Heart left ventricle (tissue), 16 donors: ENCODE data around the gene ZBTB12. TPM values are rescaled to one million over a fixed set of nuclear protein-coding genes. Genes with fewer than 3 reads are reported as not detected.

ENCODE experiments used
- ATAC-seq, 4 donors: fragments of 200-7000 bp; cut with Tn5 transposase; one replicate each; pipeline ENCODE4 v1.9.1; 2020 to 2022; ENCODE audit warnings: moderate library complexity in 4 of 4, mild to moderate bottlenecking in 3 of 4, moderate number of reproducible peaks in 1 of 4
- DNase-seq, 5 donors: peaks; one replicate each; pipeline ENCODE4 v3.0.0-alpha.2; 2020
- H3K27ac ChIP-seq, 12 donors: fragments of 200-600 bp; sonication (generic) in 4 of 12; one replicate each; pipeline versions ENCODE4 v1.5.0 to v1.8.0; 2016 to 2022; ENCODE audit warnings: mild to moderate bottlenecking in 2 of 12
- H3K27me3 ChIP-seq, 9 donors: fragments of 200-600 bp; sonication (generic) in 2 of 9; one replicate each; pipeline versions ENCODE4 v1.5.1 to v1.8.0; 2016 to 2022; ENCODE audit warnings: mild to moderate bottlenecking in 3 of 9
- H3K36me3 ChIP-seq, 9 donors: fragments of 200-600 bp; sonication (generic) in 2 of 9; one replicate each; pipeline versions ENCODE4 v1.5.0 to v1.8.0; 2018 to 2022; ENCODE audit warnings: mild to moderate bottlenecking in 2 of 9
- H3K4me1 ChIP-seq, 12 donors: fragments of 200-600 bp; sonication (generic) in 4 of 12; one replicate each; pipeline versions ENCODE4 v1.5.0 to v1.8.0; 2016 to 2022; ENCODE audit warnings: mild to moderate bottlenecking in 3 of 12
- H3K4me3 ChIP-seq, 12 donors: fragments of 200-600 bp; sonication (generic) in 4 of 12; one replicate each; pipeline versions ENCODE4 v1.5.0 to v1.8.0; 2017 to 2022; ENCODE audit warnings: mild to moderate bottlenecking in 9 of 12, moderate library complexity in 4 of 12
- H3K9me3 ChIP-seq, 12 donors: fragments of 200-600 bp; sonication (generic) in 4 of 12; one replicate each; pipeline versions ENCODE4 v1.5.0 to v1.8.0; 2016 to 2022; ENCODE audit warnings: mild to moderate bottlenecking in 1 of 12
- CTCF ChIP-seq, 12 donors: fragments of 200-600 bp; sonication (generic) in 4 of 12; IDR thresholded peaks; one replicate each; pipeline versions ENCODE4 v1.5.0 to v1.8.0; 2018 to 2022; ENCODE audit warnings: antibody characterized with exemption in 12 of 12, mild to moderate bottlenecking in 5 of 12
- POLR2A ChIP-seq, 2 donors: fragments of 450-650 bp; IDR thresholded peaks; one replicate each; pipeline ENCODE4 v1.6.1; 2017; ENCODE audit warnings: antibody characterized with exemption in 2 of 2, mild to moderate bottlenecking in 2 of 2, moderate library complexity in 2 of 2
- WGBS, 4 donors: extraction: QIAGEN DNeasy Blood & Tissue Kit in 2 of 4; methylation state at CpG; one replicate each; pipeline versions ENCODE4 v1.1.5 to v1.1.7; 2013 to 2018; 5-methylcytosine and 5-hydroxymethylcytosine counted together
- intact Hi-C, 10 donors: fragments of 100-400 bp; cut with DNase I; formaldehyde crosslinking; loops; one replicate each; pipeline versions ENCODE4 v1.11.1 to v1.14.2; 2022
- polyA plus RNA-seq, 2 donors: library from polyadenylated mRNA; stranded (reverse); fragments of 200-250 nt; gene quantifications; one replicate each; pipeline ENCODE4 v1.2.3, GENCODE V29; 2013
- total RNA-seq, 9 donors: library from RNA; depleted of rRNA in 2 of 9; stranded (reverse); fragments of >200 nt in 2 of 9; fragmentation: NEBNext Ultra II Directional in 3 of 9; extraction: Animal tissue kit (Norgen Biotek cat#: 25700) in 3 of 9; gene quantifications; one replicate each; pipeline versions ENCODE4 v1.1.0 to v1.2.4, GENCODE V29; 2016 to 2023
- donor health status: ischemic (EF 13 %, LVEDD 7.1; RV severe dilation, severe dysfunction).
- donor health status: healthy with polysubstance abuse.
- donor health status: DM: no; HTN: yes; CAD: no.
- donor health status: DM: no; HTN: no; CAD: no.
- donor health status: ischemic (EF 25% LVEDD 6.9; RV normal size, moderate dysfunction).
- donor health status: ischemic (EF 25% LVEDD 5.7; RV mildly dilated, moderate dysfunction).
- donor health status: healthy.
- donor health status: DM: yes; HTN: yes; CAD: no.
- donor health status: ischemic (EF 35%, LVEDD 5.7; RV mildly dilated, moderate dysfunction).
- donor health status: nonischemic (EF 11% LVEDD 7.7; RV severe dilation, severe dysfunction).
- donor health status: DM: yes; HTN: yes; CAD: no.
- donor health status: PGD.
- donor health status: ischemic (EF 29% LVEDD 5.4; RV normal size, mild dysfunction).
- donor health status: nonischemic (EF 23%, LVEDD 6.1; RV moderate dilation, normal function).

Gene ZBTB12
- total and polyA plus RNA-seq, 11 donors, result 0.99 to 4.3 (median 2.3) TPM

GRCh38 chr6:31862344-31863235 is 39.3 kb downstream of the ZBTB12 start, which contains the start of gene NEU1:
TSS of gene NEU1 (minus strand) at chr6:31862821. CDS start at chr6:31862776, 45 bp downstream.
- H3K4me3 ChIP-seq, result peak within 1 kb of the TSS; percentile 62 to 91 (median 76)
- H3K9me3 ChIP-seq, result no peaks in the 10 kb centered on the region
- intact Hi-C loops, result loop anchor here in 4 of 10 donors (2.0 to 10.0 kb wide), 3 partner anchors 26 to 178 kb away; partner anchors contain the start of gene LY6G5C (in 1 of the 4)
- peak; percentile 98 to 99 (median 98) for ATAC-seq
- DNase-seq, result peak; percentile 100
- H3K36me3 ChIP-seq, result peaks cover 0 to 38% (median 31%) of the 10 kb centered on the region in 9 donors
- H3K27me3 ChIP-seq, result no peaks in the 10 kb centered on the region
- 0 to 1% (median 1%) methylated on average over 46 to 64 of the region's 64 CpGs for WGBS, 4 donors
- H3K27ac ChIP-seq, result peak within 1 kb of the TSS; percentile 38 to 90 (median 84)
- peaks cover 0 to 24% (median 16%) of the 10 kb centered on the region in 12 donors for H3K4me1 ChIP-seq
- TF ChIP-seq CTCF (IDR thresholded peaks at IDR 0.05) (no peak), POLR2A (IDR thresholded peaks at IDR 0.05) (peak; percentile 88 to 99)

- H3K4me1 ChIP-seq, result peaks cover 0 to 24% (median 16%) of the 10 kb centered on the region in 12 donors
- intact Hi-C loops, result loop anchor here in 4 of 10 donors (2.0 to 10.0 kb wide), 3 partner anchors 25 to 177 kb away; partner anchors contain the start of gene LY6G5C (in 1 of the 4)
- DNase-seq, result no peak
- H3K27me3 ChIP-seq, result no peaks in the 10 kb centered on the region
- no peak for TF ChIP-seq CTCF (IDR thresholded peaks at IDR 0.05)
- TF ChIP-seq POLR2A (IDR thresholded peaks at IDR 0.05), result no peak
- H3K36me3 ChIP-seq, result peaks cover 0 to 44% (median 38%) of the 10 kb centered on the region in 9 donors
- no peak for ATAC-seq
- H3K27ac ChIP-seq, result peak overlapping the region in 10 of 12 donors; percentile 70 to 90 (median 84)
- WGBS, 4 donors, result 38 to 50% (median 45%) methylated on average over 17 of the region's 17 CpGs
- no peaks in the 10 kb centered on the region for H3K9me3 ChIP-seq
- peak overlapping the region; percentile 62 to 91 (median 76) for H3K4me3 ChIP-seq
Measured at GRCh38 chr6:31861919-31862343, 40.0 kb downstream of the ZBTB12 start.

- Histone ChIP-seq H3K9me3 (no peaks in the 10 kb centered on the region), H3K4me1 (peaks cover 0 to 24% (median 16%) of the 10 kb centered on the region in 12 donors), H3K36me3 (peaks cover 0 to 49% (median 41%) of the 10 kb centered on the region in 9 donors), H3K27ac (no peak overlapping the region), H3K4me3 (no peak overlapping the region), H3K27me3 (no peaks in the 10 kb centered on the region)
- DNase-seq, result no peak
- intact Hi-C loops, result loop anchor here in 1 of 10 donors (10.0 kb wide), 1 partner anchor 176 kb away; the partner anchor contains the start of gene LY6G5C
- ATAC-seq, result no peak
- WGBS, 4 donors, result 93 to 96% (median 94%) methylated on average over 7 of the region's 7 CpGs
- TF ChIP-seq POLR2A (IDR thresholded peaks at IDR 0.05) (no peak), CTCF (IDR thresholded peaks at IDR 0.05) (no peak)
Measured at GRCh38 chr6:31861150-31861549, 40.7 kb downstream of the ZBTB12 start.

GRCh38 chr6:31860349-31860748 is 41.5 kb downstream of the ZBTB12 start:
- ATAC-seq, result no peak
- peaks cover 0 to 24% (median 16%) of the 10 kb centered on the region in 12 donors for H3K4me1 ChIP-seq
- H3K27me3 ChIP-seq, result no peaks in the 10 kb centered on the region
- H3K9me3 ChIP-seq, result no peaks in the 10 kb centered on the region
- 92 to 97% (median 94%) methylated on average over 12 to 13 of the region's 13 CpGs for WGBS, 4 donors
- no peak overlapping the region for H3K27ac ChIP-seq
- DNase-seq, result no peak
- no peak overlapping the region for H3K4me3 ChIP-seq
- H3K36me3 ChIP-seq, result peaks cover 0 to 53% (median 41%) of the 10 kb centered on the region in 9 donors
- TF ChIP-seq CTCF (IDR thresholded peaks at IDR 0.05) (no peak), POLR2A (IDR thresholded peaks at IDR 0.05) (no peak)
- intact Hi-C loops, result loop anchor here in 1 of 10 donors (10.0 kb wide), 1 partner anchor 176 kb away; the partner anchor contains the start of gene LY6G5C
